ENCODE data around the gene MYEF2. TPM values are rescaled to one million over a fixed set of nuclear protein-coding genes. Genes with fewer than 3 reads are reported as not detected.
A peak's percentile ranks its signal among the peaks of the same experiment; 100 is the strongest.

MYEF2 gene
- total RNA-seq, 1 experiment from 2014 or later, result 111 TPM

DNA sequence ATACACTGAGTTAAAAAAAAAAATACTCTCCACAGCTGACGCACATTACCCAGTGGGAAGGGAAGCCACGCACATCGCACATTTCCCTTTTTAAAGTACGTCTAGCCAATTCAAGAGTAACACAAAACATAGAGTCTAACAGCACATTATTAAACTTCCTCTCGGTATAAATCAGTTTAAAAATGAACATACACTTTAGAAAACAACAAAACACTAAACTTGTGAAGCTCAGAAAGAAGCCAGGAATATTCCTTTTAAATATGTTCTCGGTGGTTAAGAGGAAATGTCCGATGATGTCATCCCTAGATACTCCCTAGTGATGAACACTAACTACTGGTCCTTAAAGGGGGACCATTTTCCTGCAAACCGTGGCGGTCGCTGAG is 721 bp downstream of the MYEF2 start:
- DNase-seq (ENCODE audit: low spot score) (no peak), ATAC-seq (peak; percentile 10)
- TF ChIP-seq OVOL2 (CRISPR knock-in tag; IDR thresholded peaks at IDR 0.05; ENCODE audit: borderline replicate concordance) (no peak), ZNF423 (CRISPR knock-in tag; IDR thresholded peaks at IDR 0.05) (no peak), RELA (CRISPR knock-in tag; IDR thresholded peaks at IDR 0.05; ENCODE audit: borderline replicate concordance) (no peak), TEAD1 (CRISPR knock-in tag; IDR thresholded peaks at IDR 0.05) (no peak), FOXK1 (CRISPR knock-in tag; IDR thresholded peaks at IDR 0.05) (no peak)
- ChIA-PET CTCF (interaction anchor here (1.4 kb wide), 1 partner anchor 10 kb away, joined by 3 read pairs; no protein-coding TSS in a partner anchor), POLR2A (interaction anchor here (0.5 kb wide), 1 partner anchor 33 kb away, joined by 4 read pairs; no protein-coding TSS in a partner anchor)
- Mint-ChIP-seq H3K9me3 (no peaks in the 10 kb centered on the region), H3K4me1 (peaks cover 68% of the 10 kb centered on the region), H3K4me3 (peak overlapping the region; percentile 92), H3K36me3 (no peaks in the 10 kb centered on the region), H3K27ac (peak overlapping the region; percentile 97), H3K27me3 (ENCODE audit: low read depth) (no peaks in the 10 kb centered on the region)

DNA sequence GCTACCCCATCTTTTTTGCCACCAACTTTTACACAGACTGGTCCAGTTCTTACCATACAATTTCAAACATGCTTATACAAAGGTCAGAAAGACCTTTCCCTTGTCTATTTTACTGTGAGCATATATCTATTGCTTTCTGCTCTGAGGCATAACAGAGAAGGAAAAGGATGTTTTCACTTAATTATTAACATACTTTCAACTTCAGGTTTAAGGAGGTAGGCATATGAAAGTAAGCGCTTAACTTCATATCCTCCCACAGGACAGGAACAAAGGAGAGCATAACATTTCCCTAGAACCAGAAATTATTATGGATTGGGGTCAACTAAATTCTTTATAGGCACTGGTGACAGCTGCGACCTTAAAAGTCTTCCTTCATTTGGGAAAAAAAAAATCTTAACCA is 1.1 kb downstream of the MYEF2 start:
- ATAC-seq (no peak), DNase-seq (ENCODE audit: low spot score) (no peak)
- CTCF ChIA-PET, result no interaction called here
- Mint-ChIP-seq H3K36me3 (no peaks in the 10 kb centered on the region), H3K27ac (no peak overlapping the region), H3K27me3 (ENCODE audit: low read depth) (no peaks in the 10 kb centered on the region), H3K4me1 (peaks cover 73% of the 10 kb centered on the region), H3K4me3 (peak overlapping the region; percentile 92), H3K9me3 (no peaks in the 10 kb centered on the region)
- POLR2A ChIA-PET, result interaction anchor here (0.5 kb wide), 1 partner anchor 33 kb away, joined by 4 read pairs; no protein-coding TSS in a partner anchor
- TF ChIP-seq, protein P1, sequence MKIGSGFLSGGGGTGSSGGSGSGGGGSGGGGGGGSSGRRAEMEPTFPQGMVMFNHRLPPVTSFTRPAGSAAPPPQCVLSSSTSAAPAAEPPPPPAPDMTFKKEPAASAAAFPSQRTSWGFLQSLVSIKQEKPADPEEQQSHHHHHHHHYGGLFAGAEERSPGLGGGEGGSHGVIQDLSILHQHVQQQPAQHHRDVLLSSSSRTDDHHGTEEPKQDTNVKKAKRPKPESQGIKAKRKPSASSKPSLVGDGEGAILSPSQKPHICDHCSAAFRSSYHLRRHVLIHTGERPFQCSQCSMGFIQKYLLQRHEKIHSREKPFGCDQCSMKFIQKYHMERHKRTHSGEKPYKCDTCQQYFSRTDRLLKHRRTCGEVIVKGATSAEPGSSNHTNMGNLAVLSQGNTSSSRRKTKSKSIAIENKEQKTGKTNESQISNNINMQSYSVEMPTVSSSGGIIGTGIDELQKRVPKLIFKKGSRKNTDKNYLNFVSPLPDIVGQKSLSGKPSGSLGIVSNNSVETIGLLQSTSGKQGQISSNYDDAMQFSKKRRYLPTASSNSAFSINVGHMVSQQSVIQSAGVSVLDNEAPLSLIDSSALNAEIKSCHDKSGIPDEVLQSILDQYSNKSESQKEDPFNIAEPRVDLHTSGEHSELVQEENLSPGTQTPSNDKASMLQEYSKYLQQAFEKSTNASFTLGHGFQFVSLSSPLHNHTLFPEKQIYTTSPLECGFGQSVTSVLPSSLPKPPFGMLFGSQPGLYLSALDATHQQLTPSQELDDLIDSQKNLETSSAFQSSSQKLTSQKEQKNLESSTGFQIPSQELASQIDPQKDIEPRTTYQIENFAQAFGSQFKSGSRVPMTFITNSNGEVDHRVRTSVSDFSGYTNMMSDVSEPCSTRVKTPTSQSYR (CRISPR knock-in tag; IDR thresholded peaks at IDR 0.05), result no peak
- TF ChIP-seq, protein P2, sequence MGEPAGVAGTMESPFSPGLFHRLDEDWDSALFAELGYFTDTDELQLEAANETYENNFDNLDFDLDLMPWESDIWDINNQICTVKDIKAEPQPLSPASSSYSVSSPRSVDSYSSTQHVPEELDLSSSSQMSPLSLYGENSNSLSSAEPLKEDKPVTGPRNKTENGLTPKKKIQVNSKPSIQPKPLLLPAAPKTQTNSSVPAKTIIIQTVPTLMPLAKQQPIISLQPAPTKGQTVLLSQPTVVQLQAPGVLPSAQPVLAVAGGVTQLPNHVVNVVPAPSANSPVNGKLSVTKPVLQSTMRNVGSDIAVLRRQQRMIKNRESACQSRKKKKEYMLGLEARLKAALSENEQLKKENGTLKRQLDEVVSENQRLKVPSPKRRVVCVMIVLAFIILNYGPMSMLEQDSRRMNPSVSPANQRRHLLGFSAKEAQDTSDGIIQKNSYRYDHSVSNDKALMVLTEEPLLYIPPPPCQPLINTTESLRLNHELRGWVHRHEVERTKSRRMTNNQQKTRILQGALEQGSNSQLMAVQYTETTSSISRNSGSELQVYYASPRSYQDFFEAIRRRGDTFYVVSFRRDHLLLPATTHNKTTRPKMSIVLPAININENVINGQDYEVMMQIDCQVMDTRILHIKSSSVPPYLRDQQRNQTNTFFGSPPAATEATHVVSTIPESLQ (CRISPR knock-in tag; IDR thresholded peaks at IDR 0.05), result no peak
- TF ChIP-seq NR2C2 (CRISPR knock-in tag; IDR thresholded peaks at IDR 0.05) (no peak), ZNF263 (CRISPR knock-in tag; IDR thresholded peaks at IDR 0.05; ENCODE audit: low read depth) (no peak), IRF2 (CRISPR knock-in tag; IDR thresholded peaks at IDR 0.05; ENCODE audit: borderline replicate concordance, low read depth) (no peak), RELA (CRISPR knock-in tag; IDR thresholded peaks at IDR 0.05; ENCODE audit: borderline replicate concordance) (no peak), TCF7 (CRISPR knock-in tag; IDR thresholded peaks at IDR 0.05; ENCODE audit: low read depth) (no peak), ESRRA (CRISPR knock-in tag; IDR thresholded peaks at IDR 0.05; ENCODE audit: borderline replicate concordance) (no peak), ZBTB21 (CRISPR knock-in tag; IDR thresholded peaks at IDR 0.05; ENCODE audit: borderline replicate concordance) (no peak), SMAD3 (CRISPR knock-in tag; IDR thresholded peaks at IDR 0.05; ENCODE audit: borderline replicate concordance) (no peak), NR1H2 (CRISPR knock-in tag; IDR thresholded peaks at IDR 0.05) (no peak), ETV6 (CRISPR knock-in tag; IDR thresholded peaks at IDR 0.05) (no peak), SOX15 (CRISPR knock-in tag; IDR thresholded peaks at IDR 0.05) (no peak)
- TF ChIP-seq, protein P3, sequence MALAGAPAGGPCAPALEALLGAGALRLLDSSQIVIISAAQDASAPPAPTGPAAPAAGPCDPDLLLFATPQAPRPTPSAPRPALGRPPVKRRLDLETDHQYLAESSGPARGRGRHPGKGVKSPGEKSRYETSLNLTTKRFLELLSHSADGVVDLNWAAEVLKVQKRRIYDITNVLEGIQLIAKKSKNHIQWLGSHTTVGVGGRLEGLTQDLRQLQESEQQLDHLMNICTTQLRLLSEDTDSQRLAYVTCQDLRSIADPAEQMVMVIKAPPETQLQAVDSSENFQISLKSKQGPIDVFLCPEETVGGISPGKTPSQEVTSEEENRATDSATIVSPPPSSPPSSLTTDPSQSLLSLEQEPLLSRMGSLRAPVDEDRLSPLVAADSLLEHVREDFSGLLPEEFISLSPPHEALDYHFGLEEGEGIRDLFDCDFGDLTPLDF (CRISPR knock-in tag; IDR thresholded peaks at IDR 0.05), result no peak
- TF ChIP-seq, protein P4, sequence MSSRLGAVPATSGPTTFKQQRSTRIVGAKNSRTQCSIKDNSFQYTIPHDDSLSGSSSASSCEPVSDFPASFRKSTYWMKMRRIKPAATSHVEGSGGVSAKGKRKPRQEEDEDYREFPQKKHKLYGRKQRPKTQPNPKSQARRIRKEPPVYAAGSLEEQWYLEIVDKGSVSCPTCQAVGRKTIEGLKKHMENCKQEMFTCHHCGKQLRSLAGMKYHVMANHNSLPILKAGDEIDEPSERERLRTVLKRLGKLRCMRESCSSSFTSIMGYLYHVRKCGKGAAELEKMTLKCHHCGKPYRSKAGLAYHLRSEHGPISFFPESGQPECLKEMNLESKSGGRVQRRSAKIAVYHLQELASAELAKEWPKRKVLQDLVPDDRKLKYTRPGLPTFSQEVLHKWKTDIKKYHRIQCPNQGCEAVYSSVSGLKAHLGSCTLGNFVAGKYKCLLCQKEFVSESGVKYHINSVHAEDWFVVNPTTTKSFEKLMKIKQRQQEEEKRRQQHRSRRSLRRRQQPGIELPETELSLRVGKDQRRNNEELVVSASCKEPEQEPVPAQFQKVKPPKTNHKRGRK (CRISPR knock-in tag; IDR thresholded peaks at IDR 0.05; ENCODE audit: borderline replicate concordance), result no peak
- TF ChIP-seq, protein P5, sequence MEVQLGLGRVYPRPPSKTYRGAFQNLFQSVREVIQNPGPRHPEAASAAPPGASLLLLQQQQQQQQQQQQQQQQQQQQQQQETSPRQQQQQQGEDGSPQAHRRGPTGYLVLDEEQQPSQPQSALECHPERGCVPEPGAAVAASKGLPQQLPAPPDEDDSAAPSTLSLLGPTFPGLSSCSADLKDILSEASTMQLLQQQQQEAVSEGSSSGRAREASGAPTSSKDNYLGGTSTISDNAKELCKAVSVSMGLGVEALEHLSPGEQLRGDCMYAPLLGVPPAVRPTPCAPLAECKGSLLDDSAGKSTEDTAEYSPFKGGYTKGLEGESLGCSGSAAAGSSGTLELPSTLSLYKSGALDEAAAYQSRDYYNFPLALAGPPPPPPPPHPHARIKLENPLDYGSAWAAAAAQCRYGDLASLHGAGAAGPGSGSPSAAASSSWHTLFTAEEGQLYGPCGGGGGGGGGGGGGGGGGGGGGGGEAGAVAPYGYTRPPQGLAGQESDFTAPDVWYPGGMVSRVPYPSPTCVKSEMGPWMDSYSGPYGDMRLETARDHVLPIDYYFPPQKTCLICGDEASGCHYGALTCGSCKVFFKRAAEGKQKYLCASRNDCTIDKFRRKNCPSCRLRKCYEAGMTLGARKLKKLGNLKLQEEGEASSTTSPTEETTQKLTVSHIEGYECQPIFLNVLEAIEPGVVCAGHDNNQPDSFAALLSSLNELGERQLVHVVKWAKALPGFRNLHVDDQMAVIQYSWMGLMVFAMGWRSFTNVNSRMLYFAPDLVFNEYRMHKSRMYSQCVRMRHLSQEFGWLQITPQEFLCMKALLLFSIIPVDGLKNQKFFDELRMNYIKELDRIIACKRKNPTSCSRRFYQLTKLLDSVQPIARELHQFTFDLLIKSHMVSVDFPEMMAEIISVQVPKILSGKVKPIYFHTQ (CRISPR knock-in tag; IDR thresholded peaks at IDR 0.05), result no peak
- TF ChIP-seq, protein P6, sequence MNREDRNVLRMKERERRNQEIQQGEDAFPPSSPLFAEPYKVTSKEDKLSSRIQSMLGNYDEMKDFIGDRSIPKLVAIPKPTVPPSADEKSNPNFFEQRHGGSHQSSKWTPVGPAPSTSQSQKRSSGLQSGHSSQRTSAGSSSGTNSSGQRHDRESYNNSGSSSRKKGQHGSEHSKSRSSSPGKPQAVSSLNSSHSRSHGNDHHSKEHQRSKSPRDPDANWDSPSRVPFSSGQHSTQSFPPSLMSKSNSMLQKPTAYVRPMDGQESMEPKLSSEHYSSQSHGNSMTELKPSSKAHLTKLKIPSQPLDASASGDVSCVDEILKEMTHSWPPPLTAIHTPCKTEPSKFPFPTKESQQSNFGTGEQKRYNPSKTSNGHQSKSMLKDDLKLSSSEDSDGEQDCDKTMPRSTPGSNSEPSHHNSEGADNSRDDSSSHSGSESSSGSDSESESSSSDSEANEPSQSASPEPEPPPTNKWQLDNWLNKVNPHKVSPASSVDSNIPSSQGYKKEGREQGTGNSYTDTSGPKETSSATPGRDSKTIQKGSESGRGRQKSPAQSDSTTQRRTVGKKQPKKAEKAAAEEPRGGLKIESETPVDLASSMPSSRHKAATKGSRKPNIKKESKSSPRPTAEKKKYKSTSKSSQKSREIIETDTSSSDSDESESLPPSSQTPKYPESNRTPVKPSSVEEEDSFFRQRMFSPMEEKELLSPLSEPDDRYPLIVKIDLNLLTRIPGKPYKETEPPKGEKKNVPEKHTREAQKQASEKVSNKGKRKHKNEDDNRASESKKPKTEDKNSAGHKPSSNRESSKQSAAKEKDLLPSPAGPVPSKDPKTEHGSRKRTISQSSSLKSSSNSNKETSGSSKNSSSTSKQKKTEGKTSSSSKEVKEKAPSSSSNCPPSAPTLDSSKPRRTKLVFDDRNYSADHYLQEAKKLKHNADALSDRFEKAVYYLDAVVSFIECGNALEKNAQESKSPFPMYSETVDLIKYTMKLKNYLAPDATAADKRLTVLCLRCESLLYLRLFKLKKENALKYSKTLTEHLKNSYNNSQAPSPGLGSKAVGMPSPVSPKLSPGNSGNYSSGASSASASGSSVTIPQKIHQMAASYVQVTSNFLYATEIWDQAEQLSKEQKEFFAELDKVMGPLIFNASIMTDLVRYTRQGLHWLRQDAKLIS (CRISPR knock-in tag; IDR thresholded peaks at IDR 0.05; ENCODE audit: borderline replicate concordance), result no peak

Data from WTC11 (cell line).